Measurements from ENCODE around the gene CEMIP.

Gene CEMIP

DNA sequence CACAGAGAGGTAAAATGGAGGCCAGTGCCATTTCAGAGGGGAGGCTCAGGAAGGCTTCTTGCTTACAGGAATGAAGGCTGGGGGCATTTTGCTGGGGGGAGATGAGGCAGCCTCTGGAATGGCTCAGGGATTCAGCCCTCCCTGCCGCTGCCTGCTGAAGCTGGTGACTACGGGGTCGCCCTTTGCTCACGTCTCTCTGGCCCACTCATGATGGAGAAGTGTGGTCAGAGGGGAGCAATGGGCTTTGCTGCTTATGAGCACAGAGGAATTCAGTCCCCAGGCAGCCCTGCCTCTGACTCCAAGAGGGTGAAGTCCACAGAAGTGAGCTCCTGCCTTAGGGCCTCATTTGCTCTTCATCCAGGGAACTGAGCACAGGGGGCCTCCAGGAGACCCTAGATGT is 170.6 kb downstream of the CEMIP start:
- TF ChIP-seq, protein P1, sequence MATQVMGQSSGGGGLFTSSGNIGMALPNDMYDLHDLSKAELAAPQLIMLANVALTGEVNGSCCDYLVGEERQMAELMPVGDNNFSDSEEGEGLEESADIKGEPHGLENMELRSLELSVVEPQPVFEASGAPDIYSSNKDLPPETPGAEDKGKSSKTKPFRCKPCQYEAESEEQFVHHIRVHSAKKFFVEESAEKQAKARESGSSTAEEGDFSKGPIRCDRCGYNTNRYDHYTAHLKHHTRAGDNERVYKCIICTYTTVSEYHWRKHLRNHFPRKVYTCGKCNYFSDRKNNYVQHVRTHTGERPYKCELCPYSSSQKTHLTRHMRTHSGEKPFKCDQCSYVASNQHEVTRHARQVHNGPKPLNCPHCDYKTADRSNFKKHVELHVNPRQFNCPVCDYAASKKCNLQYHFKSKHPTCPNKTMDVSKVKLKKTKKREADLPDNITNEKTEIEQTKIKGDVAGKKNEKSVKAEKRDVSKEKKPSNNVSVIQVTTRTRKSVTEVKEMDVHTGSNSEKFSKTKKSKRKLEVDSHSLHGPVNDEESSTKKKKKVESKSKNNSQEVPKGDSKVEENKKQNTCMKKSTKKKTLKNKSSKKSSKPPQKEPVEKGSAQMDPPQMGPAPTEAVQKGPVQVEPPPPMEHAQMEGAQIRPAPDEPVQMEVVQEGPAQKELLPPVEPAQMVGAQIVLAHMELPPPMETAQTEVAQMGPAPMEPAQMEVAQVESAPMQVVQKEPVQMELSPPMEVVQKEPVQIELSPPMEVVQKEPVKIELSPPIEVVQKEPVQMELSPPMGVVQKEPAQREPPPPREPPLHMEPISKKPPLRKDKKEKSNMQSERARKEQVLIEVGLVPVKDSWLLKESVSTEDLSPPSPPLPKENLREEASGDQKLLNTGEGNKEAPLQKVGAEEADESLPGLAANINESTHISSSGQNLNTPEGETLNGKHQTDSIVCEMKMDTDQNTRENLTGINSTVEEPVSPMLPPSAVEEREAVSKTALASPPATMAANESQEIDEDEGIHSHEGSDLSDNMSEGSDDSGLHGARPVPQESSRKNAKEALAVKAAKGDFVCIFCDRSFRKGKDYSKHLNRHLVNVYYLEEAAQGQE (IDR thresholded peaks at IDR 0.05; ENCODE audit: insufficient replicate concordance, low read depth): no peak
- TF ChIP-seq POLR2AphosphoS5 (IDR thresholded peaks at IDR 0.05; ENCODE audit: low read depth) (no peak), SPI1 (IDR thresholded peaks at IDR 0.05; ENCODE audit: borderline replicate concordance, low read depth) (no peak), GABPA (IDR thresholded peaks at IDR 0.05; ENCODE audit: low read depth) (no peak)
- TF ChIP-seq, protein P2, sequence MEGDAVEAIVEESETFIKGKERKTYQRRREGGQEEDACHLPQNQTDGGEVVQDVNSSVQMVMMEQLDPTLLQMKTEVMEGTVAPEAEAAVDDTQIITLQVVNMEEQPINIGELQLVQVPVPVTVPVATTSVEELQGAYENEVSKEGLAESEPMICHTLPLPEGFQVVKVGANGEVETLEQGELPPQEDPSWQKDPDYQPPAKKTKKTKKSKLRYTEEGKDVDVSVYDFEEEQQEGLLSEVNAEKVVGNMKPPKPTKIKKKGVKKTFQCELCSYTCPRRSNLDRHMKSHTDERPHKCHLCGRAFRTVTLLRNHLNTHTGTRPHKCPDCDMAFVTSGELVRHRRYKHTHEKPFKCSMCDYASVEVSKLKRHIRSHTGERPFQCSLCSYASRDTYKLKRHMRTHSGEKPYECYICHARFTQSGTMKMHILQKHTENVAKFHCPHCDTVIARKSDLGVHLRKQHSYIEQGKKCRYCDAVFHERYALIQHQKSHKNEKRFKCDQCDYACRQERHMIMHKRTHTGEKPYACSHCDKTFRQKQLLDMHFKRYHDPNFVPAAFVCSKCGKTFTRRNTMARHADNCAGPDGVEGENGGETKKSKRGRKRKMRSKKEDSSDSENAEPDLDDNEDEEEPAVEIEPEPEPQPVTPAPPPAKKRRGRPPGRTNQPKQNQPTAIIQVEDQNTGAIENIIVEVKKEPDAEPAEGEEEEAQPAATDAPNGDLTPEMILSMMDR (IDR thresholded peaks at IDR 0.05; ENCODE audit: insufficient read depth, low read length): no peak
- H3K27ac ChIP-seq (replicated peaks): no peak overlapping the region
- H3K27me3 ChIP-seq (ENCODE audit: insufficient read depth, poor library complexity, severe bottlenecking): no peaks in the 10 kb centered on the region
- no peak overlapping the region for H3K4me3 ChIP-seq (replicated peaks; ENCODE audit: insufficient read depth, low read length)
- no peak for DNase-seq (ENCODE audit: low read depth in 1 of 2, low spot score in 1 of 2)

DNA sequence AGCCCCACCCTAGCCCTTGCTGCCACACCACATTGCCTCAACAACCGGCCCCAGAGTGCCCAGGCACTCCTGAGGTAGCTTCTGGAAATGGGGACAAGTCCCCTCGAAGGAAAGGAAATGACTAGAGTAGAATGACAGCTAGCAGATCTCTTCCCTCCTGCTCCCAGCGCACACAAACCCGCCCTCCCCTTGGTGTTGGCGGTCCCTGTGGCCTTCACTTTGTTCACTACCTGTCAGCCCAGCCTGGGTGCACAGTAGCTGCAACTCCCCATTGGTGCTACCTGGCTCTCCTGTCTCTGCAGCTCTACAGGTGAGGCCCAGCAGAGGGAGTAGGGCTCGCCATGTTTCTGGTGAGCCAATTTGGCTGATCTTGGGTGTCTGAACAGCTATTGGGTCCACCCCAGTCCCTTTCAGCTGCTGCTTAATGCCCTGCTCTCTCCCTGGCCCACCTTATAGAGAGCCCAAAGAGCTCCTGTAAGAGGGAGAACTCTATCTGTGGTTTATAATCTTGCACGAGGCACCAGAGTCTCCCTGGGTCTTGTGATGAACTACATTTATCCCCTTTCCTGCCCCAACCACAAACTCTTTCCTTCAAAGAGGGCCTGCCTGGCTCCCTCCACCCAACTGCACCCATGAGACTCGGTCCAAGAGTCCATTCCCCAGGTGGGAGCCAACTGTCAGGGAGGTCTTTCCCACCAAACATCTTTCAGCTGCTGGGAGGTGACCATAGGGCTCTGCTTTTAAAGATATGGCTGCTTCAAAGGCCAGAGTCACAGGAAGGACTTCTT is 171.3 kb downstream of the CEMIP start:
- H3K27me3 ChIP-seq (ENCODE audit: insufficient read depth, poor library complexity, severe bottlenecking): no peaks in the 10 kb centered on the region
- DNase-seq (ENCODE audit: low read depth in 1 of 2, low spot score in 1 of 2): no peak
- TF ChIP-seq GABPA (IDR thresholded peaks at IDR 0.05; ENCODE audit: low read depth) (no peak), SPI1 (IDR thresholded peaks at IDR 0.05; ENCODE audit: borderline replicate concordance, low read depth) (no peak), POLR2AphosphoS5 (IDR thresholded peaks at IDR 0.05; ENCODE audit: low read depth) (no peak)
- TF ChIP-seq, protein P1 (IDR thresholded peaks at IDR 0.05; ENCODE audit: insufficient replicate concordance, low read depth): no peak
- TF ChIP-seq, protein P2 (IDR thresholded peaks at IDR 0.05; ENCODE audit: insufficient read depth, low read length): no peak
- no peak overlapping the region for H3K4me3 ChIP-seq (replicated peaks; ENCODE audit: insufficient read depth, low read length)
- H3K27ac ChIP-seq (replicated peaks): no peak overlapping the region

GRCh38 chr15:80951941-80952340 is 172.8 kb downstream of the CEMIP start:
- DNase-seq (ENCODE audit: low read depth in 1 of 2, low spot score in 1 of 2): no peak
- H3K27me3 ChIP-seq (ENCODE audit: insufficient read depth, poor library complexity, severe bottlenecking): no peaks in the 10 kb centered on the region
- no peak overlapping the region for H3K27ac ChIP-seq (replicated peaks)
- no peak overlapping the region for H3K4me3 ChIP-seq (replicated peaks; ENCODE audit: insufficient read depth, low read length)
- TF ChIP-seq SPI1 (IDR thresholded peaks at IDR 0.05; ENCODE audit: borderline replicate concordance, low read depth) (no peak), GABPA (IDR thresholded peaks at IDR 0.05; ENCODE audit: low read depth) (no peak), POLR2AphosphoS5 (IDR thresholded peaks at IDR 0.05; ENCODE audit: low read depth) (no peak)
- TF ChIP-seq, protein P1 (IDR thresholded peaks at IDR 0.05; ENCODE audit: insufficient replicate concordance, low read depth): no peak
- TF ChIP-seq, protein P2 (IDR thresholded peaks at IDR 0.05; ENCODE audit: insufficient read depth, low read length): no peak

All from HL-60 (cell line).